ENCODE measurements around the gene NPIPA1.
"Not testable (repeated sequence)": the region's sequence is repeated elsewhere in the genome, so short reads cannot be mapped to it uniquely, and the experiment has no call there.

NPIPA1 gene

GRCh38 chr16:14930246-14930645 is 7.0 kb upstream of the NPIPA1 start:
- H3K4me3 ChIP-seq (ENCODE audit: low read depth, low read length) = not testable (repeated sequence)

GRCh38 chr16:14930971-14931370 is 6.3 kb upstream of the NPIPA1 start:
- not testable (repeated sequence) for H3K4me3 ChIP-seq (ENCODE audit: low read depth, low read length)

GRCh38 chr16:14932581-14933375 is 4.5 kb upstream of the NPIPA1 start:
- not testable (repeated sequence) for H3K4me3 ChIP-seq (ENCODE audit: low read depth, low read length)

GRCh38 chr16:14937994-14938393 is 751 bp downstream of the NPIPA1 start:
- not testable (repeated sequence) for H3K4me3 ChIP-seq (ENCODE audit: low read depth, low read length)

GRCh38 chr16:14942686-14943085 is 5.4 kb downstream of the NPIPA1 start:
- not testable (repeated sequence) for H3K4me3 ChIP-seq (ENCODE audit: low read depth, low read length)

- TF ChIP-seq CTCF (IDR thresholded peaks at IDR 0.05; ENCODE audit: borderline replicate concordance, insufficient read depth, low read depth, low read length) = no peak
- H3K4me3 ChIP-seq (ENCODE audit: low read depth, low read length) = no peak overlapping the region
Measured at GRCh38 chr16:14955546-14956231, 18.4 kb downstream of the NPIPA1 start.

- no peak overlapping the region for H3K4me3 ChIP-seq (ENCODE audit: low read depth, low read length)
Measured at GRCh38 chr16:14957576-14958322, 20.5 kb downstream of the NPIPA1 start.

GRCh38 chr16:14958323-14958600 is 21.0 kb downstream of the NPIPA1 start:
- no peak for TF ChIP-seq CTCF (IDR thresholded peaks at IDR 0.05; ENCODE audit: borderline replicate concordance, insufficient read depth, low read depth, low read length)
- no peak overlapping the region for H3K4me3 ChIP-seq (ENCODE audit: low read depth, low read length)

More at GRCh38 chr16:14957576-14958322, 20.5 kb downstream of the NPIPA1 start:
- TF ChIP-seq CTCF (IDR thresholded peaks at IDR 0.05; ENCODE audit: borderline replicate concordance, insufficient read depth, low read depth, low read length) = no peak

- no peak overlapping the region for H3K4me3 ChIP-seq (ENCODE audit: low read depth, low read length)
Measured at GRCh38 chr16:14958970-14959369, 21.7 kb downstream of the NPIPA1 start.

More at GRCh38 chr16:14958970-14959369, 21.7 kb downstream of the NPIPA1 start:
- TF ChIP-seq CTCF (IDR thresholded peaks at IDR 0.05; ENCODE audit: borderline replicate concordance, insufficient read depth, low read depth, low read length) = no peak
